ENCODE data around the gene EXOC3L1.

EXOC3L1 gene

DNA sequence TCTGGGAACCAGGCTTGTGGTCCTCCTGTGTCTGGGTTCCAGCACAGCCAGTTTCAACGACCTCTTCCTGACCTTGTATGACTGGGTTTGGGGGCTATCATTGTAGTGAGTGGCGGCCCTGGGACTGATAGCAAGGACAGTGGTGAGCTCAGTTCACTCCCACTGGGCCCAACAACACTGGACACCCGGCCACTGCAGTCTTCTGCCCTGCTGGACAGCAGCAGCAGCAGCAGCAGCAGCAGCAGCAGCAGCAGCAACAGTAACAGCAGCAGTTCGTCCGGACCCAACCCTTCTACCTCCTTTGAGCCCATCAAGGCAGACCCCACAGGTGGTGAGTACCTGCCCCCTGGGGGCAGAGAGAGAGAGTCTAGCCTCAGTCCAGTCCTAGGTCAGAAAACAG is 5.7 kb upstream of the EXOC3L1 start:
- H3K27ac ChIP-seq (ENCODE audit: low read depth, low read length): no peak overlapping the region
- 95% methylated on average over 5 of the region's 5 CpGs for WGBS
- no peaks in the 10 kb centered on the region for H3K27me3 ChIP-seq (ENCODE audit: insufficient read depth, low read length)
- no peaks in the 10 kb centered on the region for H3K9me3 ChIP-seq (ENCODE audit: insufficient read depth, low read depth, low read length)
- H3K9ac ChIP-seq (ENCODE audit: low read depth, low read length): no peak overlapping the region
- peaks cover 7% of the 10 kb centered on the region for H3K4me1 ChIP-seq (ENCODE audit: insufficient read depth, low read length)
- no peak overlapping the region for H3K4me3 ChIP-seq (ENCODE audit: low read length)
- peaks cover 53% of the 10 kb centered on the region for H3K36me3 ChIP-seq (ENCODE audit: insufficient read depth, low read length)

GRCh38 chr16:67194260-67194659 is 4.3 kb upstream of the EXOC3L1 start:
- Histone ChIP-seq H3K9me3 (ENCODE audit: insufficient read depth, low read depth, low read length) (no peaks in the 10 kb centered on the region), H3K36me3 (ENCODE audit: insufficient read depth, low read length) (peaks cover 51% of the 10 kb centered on the region), H3K4me1 (ENCODE audit: insufficient read depth, low read length) (peaks cover 7% of the 10 kb centered on the region), H3K9ac (ENCODE audit: low read depth, low read length) (no peak overlapping the region), H3K27ac (ENCODE audit: low read depth, low read length) (no peak overlapping the region), H3K27me3 (ENCODE audit: insufficient read depth, low read length) (no peaks in the 10 kb centered on the region), H3K4me3 (ENCODE audit: low read length) (no peak overlapping the region)
- WGBS: 96% methylated on average over 4 of the region's 6 CpGs

DNA sequence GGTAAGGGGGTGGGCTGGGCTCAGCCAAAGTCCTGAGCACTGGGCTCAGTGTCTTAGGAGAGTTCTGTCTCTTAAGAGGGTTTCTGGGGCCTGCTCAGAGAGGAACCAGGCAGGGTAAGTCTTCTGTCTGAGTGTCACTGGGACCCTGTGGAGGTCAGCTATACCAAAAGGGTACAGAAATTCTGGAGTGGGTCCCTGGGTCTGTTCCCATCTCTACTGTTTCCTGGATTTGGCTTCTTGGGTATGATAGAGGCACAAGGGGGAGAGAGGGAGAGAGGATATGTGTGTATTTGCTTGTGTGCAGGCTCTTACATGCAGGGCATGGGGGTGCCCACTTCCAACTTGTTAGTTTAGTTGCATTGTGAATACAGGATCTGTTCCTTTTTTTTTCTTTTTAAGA is 3.6 kb upstream of the EXOC3L1 start:
- peaks cover 7% of the 10 kb centered on the region for H3K4me1 ChIP-seq (ENCODE audit: insufficient read depth, low read length)
- H3K27ac ChIP-seq (ENCODE audit: low read depth, low read length): no peak overlapping the region
- no peaks in the 10 kb centered on the region for H3K27me3 ChIP-seq (ENCODE audit: insufficient read depth, low read length)
- H3K36me3 ChIP-seq (ENCODE audit: insufficient read depth, low read length): peaks cover 51% of the 10 kb centered on the region
- H3K4me3 ChIP-seq (ENCODE audit: low read length): peak overlapping the region; percentile 99
- no peak overlapping the region for H3K9ac ChIP-seq (ENCODE audit: low read depth, low read length)
- no peaks in the 10 kb centered on the region for H3K9me3 ChIP-seq (ENCODE audit: insufficient read depth, low read depth, low read length)

GRCh38 chr16:67192781-67193361 is 2.9 kb upstream of the EXOC3L1 start:
- Histone ChIP-seq H3K9me3 (ENCODE audit: insufficient read depth, low read depth, low read length) (no peaks in the 10 kb centered on the region), H3K4me3 (ENCODE audit: low read length) (peak overlapping the region; percentile 99), H3K36me3 (ENCODE audit: insufficient read depth, low read length) (peaks cover 48% of the 10 kb centered on the region), H3K9ac (ENCODE audit: low read depth, low read length) (peak overlapping the region; percentile 91), H3K27me3 (ENCODE audit: insufficient read depth, low read length) (no peaks in the 10 kb centered on the region), H3K27ac (ENCODE audit: low read depth, low read length) (no peak overlapping the region), H3K4me1 (ENCODE audit: insufficient read depth, low read length) (peaks cover 7% of the 10 kb centered on the region; the same call in 1 of the 2 replicates)
- 43% methylated on average over 17 of the region's 17 CpGs for WGBS

GRCh38 chr16:67191995-67192681 is 2.2 kb upstream of the EXOC3L1 start, which contains the start of gene E2F4:
TSS of gene E2F4 (plus strand) at chr16:67192155. CDS start at chr16:67192228, 73 bp downstream.
- Histone ChIP-seq H3K4me3 (ENCODE audit: low read length) (peak within 1 kb of the TSS; percentile 99), H3K9ac (ENCODE audit: low read depth, low read length) (peak within 1 kb of the TSS; percentile 91), H3K4me1 (ENCODE audit: insufficient read depth, low read length) (peaks cover 7% of the 10 kb centered on the region; the same call in 1 of the 2 replicates), H3K27ac (ENCODE audit: low read depth, low read length) (peak within 1 kb of the TSS; percentile 48; the same call in 1 of the 2 replicates), H3K36me3 (ENCODE audit: insufficient read depth, low read length) (peaks cover 41% of the 10 kb centered on the region), H3K9me3 (ENCODE audit: insufficient read depth, low read depth, low read length) (no peaks in the 10 kb centered on the region), H3K27me3 (ENCODE audit: insufficient read depth, low read length) (no peaks in the 10 kb centered on the region)
- WGBS: under 1% methylated on average over 54 of the region's 54 CpGs

- no peak overlapping the region for H3K27ac ChIP-seq (ENCODE audit: low read depth, low read length)
Measured at GRCh38 chr16:67191411-67191994, 1.6 kb upstream of the EXOC3L1 start.

DNA sequence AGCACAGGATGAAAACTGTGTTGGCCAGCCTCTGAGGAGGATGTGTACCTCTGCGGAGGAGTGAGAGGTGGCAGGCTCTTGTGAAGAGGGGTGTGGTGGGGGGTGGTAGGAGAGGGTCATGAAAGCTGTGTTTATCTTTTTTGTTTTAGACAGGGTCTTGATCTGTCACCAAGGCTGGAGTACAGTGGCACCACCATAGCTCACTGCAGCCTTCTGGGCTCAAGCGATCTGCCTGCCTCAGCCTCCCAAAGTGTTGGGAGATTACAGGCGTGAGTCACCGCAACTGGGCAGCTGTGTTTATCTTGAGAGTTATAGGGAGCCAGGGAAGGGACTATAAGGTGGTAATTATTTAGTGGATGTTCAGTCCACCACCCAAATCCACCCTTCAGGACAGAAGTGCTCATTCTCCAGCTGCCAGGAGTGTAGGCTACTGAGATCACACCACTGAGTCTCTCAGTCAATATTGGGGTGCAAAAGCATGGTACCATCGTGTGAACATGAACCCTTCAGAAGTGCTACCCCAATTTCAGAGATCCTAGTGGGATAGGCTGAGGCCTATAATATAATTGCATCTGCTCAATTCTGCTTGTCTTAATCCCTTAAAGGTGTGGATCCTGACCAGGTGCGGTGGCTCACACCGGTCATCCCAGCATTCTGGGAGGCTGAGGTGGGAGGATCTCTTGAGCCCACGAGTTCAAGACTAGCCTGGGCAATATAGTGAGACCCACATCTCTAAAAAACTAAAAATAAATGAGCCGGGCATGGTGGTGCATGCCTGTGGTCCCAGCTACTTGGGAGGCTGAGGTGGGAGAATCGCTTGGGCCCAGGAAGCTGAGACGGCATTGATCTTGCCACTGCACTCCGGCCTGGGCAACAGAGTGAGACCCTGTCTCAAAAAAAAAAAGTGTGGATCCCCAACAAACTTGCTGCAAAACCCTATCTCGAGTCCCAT is 788 bp upstream of the EXOC3L1 start:
- no peak overlapping the region for H3K4me3 ChIP-seq (ENCODE audit: low read length)
- H3K27me3 ChIP-seq (ENCODE audit: insufficient read depth, low read length): peaks cover 11% of the 10 kb centered on the region
- H3K36me3 ChIP-seq (ENCODE audit: insufficient read depth, low read length): peaks cover 27% of the 10 kb centered on the region
- no peak overlapping the region for H3K27ac ChIP-seq (ENCODE audit: low read depth, low read length)
- no peak overlapping the region for H3K9ac ChIP-seq (ENCODE audit: low read depth, low read length)
- 91% methylated on average over 13 of the region's 13 CpGs for WGBS
- peaks cover 11% of the 10 kb centered on the region; the same call in 1 of the 2 replicates for H3K4me1 ChIP-seq (ENCODE audit: insufficient read depth, low read length)
- no peaks in the 10 kb centered on the region for H3K9me3 ChIP-seq (ENCODE audit: insufficient read depth, low read depth, low read length)

More at GRCh38 chr16:67191411-67191994, 1.6 kb upstream of the EXOC3L1 start:
- WGBS: 40% methylated on average over 9 of the region's 9 CpGs
- Histone ChIP-seq H3K36me3 (ENCODE audit: insufficient read depth, low read length) (peaks cover 34% of the 10 kb centered on the region), H3K9me3 (ENCODE audit: insufficient read depth, low read depth, low read length) (no peaks in the 10 kb centered on the region), H3K27me3 (ENCODE audit: insufficient read depth, low read length) (peaks cover 3% of the 10 kb centered on the region), H3K9ac (ENCODE audit: low read depth, low read length) (no peak overlapping the region), H3K4me1 (ENCODE audit: insufficient read depth, low read length) (peaks cover 11% of the 10 kb centered on the region; the same call in 1 of the 2 replicates), H3K4me3 (ENCODE audit: low read length) (peak overlapping the region; percentile 99)

- H3K4me3 ChIP-seq (ENCODE audit: low read length): no peak overlapping the region
- 91% methylated on average over 15 of the region's 15 CpGs for WGBS
Measured at GRCh38 chr16:67188798-67189197, 1.1 kb downstream of the EXOC3L1 start.

GRCh38 chr16:67188323-67188722 is 1.6 kb downstream of the EXOC3L1 start:
- Histone ChIP-seq H3K9me3 (ENCODE audit: insufficient read depth, low read depth, low read length) (no peaks in the 10 kb centered on the region), H3K4me3 (ENCODE audit: low read length) (no peak overlapping the region), H3K36me3 (ENCODE audit: insufficient read depth, low read length) (peaks cover 3% of the 10 kb centered on the region; the same call in 1 of the 2 replicates), H3K27me3 (ENCODE audit: insufficient read depth, low read length) (peaks cover 29% of the 10 kb centered on the region), H3K4me1 (ENCODE audit: insufficient read depth, low read length) (peaks cover 9% of the 10 kb centered on the region; the same call in 1 of the 2 replicates), H3K27ac (ENCODE audit: low read depth, low read length) (no peak overlapping the region), H3K9ac (ENCODE audit: low read depth, low read length) (no peak overlapping the region)
- 91% methylated on average over 4 of the region's 4 CpGs for WGBS

More at GRCh38 chr16:67188798-67189197, 1.1 kb downstream of the EXOC3L1 start:
- H3K9me3 ChIP-seq (ENCODE audit: insufficient read depth, low read depth, low read length): no peaks in the 10 kb centered on the region
- H3K36me3 ChIP-seq (ENCODE audit: insufficient read depth, low read length): peaks cover 7% of the 10 kb centered on the region
- H3K4me1 ChIP-seq (ENCODE audit: insufficient read depth, low read length): peaks cover 11% of the 10 kb centered on the region; the same call in 1 of the 2 replicates
- H3K27ac ChIP-seq (ENCODE audit: low read depth, low read length): no peak overlapping the region
- peaks cover 29% of the 10 kb centered on the region for H3K27me3 ChIP-seq (ENCODE audit: insufficient read depth, low read length)
- no peak overlapping the region for H3K9ac ChIP-seq (ENCODE audit: low read depth, low read length)

- WGBS: 93% methylated on average over 26 of the region's 26 CpGs
- H3K27ac ChIP-seq (ENCODE audit: low read depth, low read length): no peak overlapping the region
- H3K9me3 ChIP-seq (ENCODE audit: insufficient read depth, low read depth, low read length): no peaks in the 10 kb centered on the region
Measured at GRCh38 chr16:67187175-67187890, 2.6 kb downstream of the EXOC3L1 start.

More at GRCh38 chr16:67187175-67187890, 2.6 kb downstream of the EXOC3L1 start:
- no peak overlapping the region for H3K4me3 ChIP-seq (ENCODE audit: low read length)
- no peaks in the 10 kb centered on the region for H3K36me3 ChIP-seq (ENCODE audit: insufficient read depth, low read length)
- H3K9ac ChIP-seq (ENCODE audit: low read depth, low read length): no peak overlapping the region
- peaks cover 29% of the 10 kb centered on the region for H3K27me3 ChIP-seq (ENCODE audit: insufficient read depth, low read length)
- peaks cover 4% of the 10 kb centered on the region; the same call in 1 of the 2 replicates for H3K4me1 ChIP-seq (ENCODE audit: insufficient read depth, low read length)
